ENCODE data around the gene ANKRD20A1.
"Not testable (repeated sequence)": the region's sequence is repeated elsewhere in the genome, so short reads cannot be mapped to it uniquely, and the experiment has no call there.

Gene ANKRD20A1
- total RNA-seq: 0 to 0.14 reads per million in 2 donors

GRCh38 chr9:67858871-67859270 lies at the start of gene ANKRD20A1:
Gene ANKRD20A1, plus strand, starts transcription at chr9:67858931. Its CDS starts 496 bp downstream, at chr9:67859427.
- DNase-seq: not testable (repeated sequence)

DNA sequence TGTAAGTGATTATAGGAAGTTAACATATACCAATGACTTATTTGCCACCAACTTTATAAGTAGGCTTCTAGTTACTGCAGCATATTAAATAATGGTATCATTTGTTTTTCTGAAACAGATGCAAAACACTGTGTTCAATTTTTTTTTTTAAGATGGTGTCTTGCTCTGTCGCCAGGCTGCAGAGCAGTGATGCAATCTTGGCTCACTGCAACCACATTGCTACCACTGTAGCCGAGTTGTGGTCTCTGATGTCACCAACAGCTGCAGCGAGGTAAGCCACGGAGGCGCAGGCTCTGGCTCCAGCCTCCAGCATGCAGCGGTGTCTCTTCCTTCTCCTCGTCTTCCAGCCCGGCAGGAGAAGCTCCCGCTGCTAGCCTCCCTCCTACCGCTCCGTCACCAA lies 26.6 kb upstream of the ANKRD20A1 start:
- not testable (repeated sequence) for DNase-seq

Data from T-helper 9 cell (primary cell).